Frontal cortex (tissue), 4 donors: ENCODE data around the gene MRPL34. TPM values are rescaled to one million over a fixed set of nuclear protein-coding genes. Genes with fewer than 3 reads are reported as not detected.

Source experiments
- DNase-seq, 2 donors: peaks; one replicate each; pipeline ENCODE4 v3.0.0; 2012; ENCODE audit warnings: low spot score in 2 of 2
- FAIRE-seq: peaks from 2 replicates; lab custom pipeline; 2012; peaks lifted over from hg19 to GRCh38; lab: Jason Lieb, UNC
- total RNA-seq: library from RNA; depleted of rRNA; stranded (reverse); fragments of >200 nt; gene quantifications from one replicate; pipeline ENCODE4 v1.2.3, GENCODE V29; 2014
- donor health status: control.
- donor health status: control.
- donor health status: control.

The MRPL34 gene
- total RNA-seq, 1 donor from 2014 or later, result 11.4 TPM

DNA sequence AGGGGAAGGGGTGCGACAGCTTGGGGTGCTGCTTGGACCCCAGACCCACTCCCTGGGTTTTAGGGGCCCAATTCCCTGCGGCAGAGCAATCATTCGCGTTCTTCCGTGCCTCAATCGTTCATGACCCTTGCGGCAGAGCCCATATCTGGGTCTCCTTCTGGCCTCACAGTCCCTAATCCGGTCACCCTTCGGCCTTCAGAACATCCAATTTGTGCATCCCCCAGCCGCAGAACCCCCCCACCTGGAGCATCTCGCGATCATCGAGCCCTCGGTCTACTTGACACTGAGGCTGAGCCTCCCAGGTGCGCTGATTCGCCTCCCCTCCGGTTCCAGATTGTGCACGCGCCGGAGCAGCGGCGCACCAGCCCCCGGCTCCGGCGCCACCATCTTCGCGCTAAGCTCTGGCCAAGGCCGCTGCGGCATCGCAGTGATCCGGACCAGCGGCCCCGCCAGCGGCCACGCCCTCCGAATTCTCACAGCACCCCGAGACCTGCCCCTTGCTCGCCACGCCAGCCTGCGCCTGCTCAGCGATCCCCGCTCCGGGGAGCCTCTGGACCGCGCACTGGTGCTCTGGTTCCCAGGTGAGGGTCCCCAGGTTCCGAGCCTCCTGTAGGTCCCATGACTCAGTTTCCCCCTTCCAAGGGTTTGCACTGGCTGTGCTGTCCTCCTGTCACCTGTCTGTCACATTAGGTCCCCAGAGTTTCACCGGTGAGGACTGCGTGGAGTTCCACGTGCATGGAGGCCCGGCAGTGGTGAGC lies 32.2 kb downstream of the MRPL34 start:
- DNase-seq, result no peak
- no peak for FAIRE-seq

DNA sequence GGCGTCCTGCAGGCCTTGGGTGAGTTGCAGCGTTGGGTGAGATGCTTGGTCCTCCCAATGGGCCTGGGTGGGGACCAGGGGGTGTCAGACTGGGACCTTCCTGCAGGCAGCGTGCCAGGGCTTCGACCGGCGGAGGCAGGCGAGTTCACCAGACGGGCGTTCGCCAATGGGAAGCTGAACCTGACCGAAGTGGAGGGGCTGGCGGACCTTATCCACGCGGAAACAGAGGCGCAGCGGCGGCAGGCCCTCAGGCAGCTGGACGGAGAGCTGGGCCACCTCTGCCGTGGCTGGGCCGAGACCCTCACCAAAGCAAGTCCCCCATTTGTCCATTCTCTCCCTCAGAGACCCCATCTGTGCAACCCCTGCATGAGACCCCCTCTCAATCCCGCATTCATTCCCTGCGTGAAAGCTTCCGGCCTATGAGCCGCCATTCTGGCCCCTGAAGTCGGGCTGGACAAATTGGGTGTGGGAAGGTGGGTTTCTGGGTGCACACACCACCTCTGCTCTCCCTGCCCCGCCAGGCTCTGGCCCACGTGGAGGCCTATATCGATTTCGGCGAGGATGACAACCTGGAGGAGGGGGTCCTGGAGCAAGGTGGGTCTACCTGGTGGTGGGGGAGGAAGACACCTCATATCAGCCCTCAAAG lies 32.9 kb downstream of the MRPL34 start:
- DNase-seq (no peak), FAIRE-seq (no peak)

DNA sequence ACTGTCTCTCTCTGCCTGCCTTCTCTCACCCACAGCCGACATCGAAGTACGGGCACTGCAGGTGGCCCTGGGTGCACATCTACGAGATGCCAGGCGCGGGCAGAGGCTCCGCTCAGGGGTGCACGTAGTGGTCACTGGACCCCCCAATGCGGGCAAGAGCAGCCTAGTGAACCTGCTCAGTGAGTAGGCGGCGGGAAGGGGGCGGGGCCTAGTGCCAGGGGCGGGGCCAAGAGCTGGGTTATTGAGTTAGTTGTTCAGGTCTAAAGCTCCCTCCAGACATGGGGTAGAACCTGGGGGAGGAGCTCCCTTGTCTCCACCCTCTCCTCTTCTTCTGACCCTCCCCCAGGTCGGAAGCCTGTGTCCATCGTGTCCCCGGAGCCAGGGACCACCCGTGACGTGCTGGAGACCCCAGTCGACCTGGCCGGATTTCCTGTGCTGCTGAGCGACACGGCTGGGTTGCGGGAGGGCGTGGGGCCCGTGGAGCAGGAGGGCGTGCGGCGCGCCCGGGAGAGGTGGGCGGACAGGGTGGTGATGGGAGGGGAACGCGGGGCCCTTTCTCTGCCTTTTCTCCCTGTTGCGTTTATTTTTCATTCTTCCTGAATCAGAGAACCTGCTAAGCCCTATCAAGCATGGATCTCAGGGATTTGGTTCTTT lies 33.5 kb downstream of the MRPL34 start:
- DNase-seq (no peak), FAIRE-seq (no peak)

DNA sequence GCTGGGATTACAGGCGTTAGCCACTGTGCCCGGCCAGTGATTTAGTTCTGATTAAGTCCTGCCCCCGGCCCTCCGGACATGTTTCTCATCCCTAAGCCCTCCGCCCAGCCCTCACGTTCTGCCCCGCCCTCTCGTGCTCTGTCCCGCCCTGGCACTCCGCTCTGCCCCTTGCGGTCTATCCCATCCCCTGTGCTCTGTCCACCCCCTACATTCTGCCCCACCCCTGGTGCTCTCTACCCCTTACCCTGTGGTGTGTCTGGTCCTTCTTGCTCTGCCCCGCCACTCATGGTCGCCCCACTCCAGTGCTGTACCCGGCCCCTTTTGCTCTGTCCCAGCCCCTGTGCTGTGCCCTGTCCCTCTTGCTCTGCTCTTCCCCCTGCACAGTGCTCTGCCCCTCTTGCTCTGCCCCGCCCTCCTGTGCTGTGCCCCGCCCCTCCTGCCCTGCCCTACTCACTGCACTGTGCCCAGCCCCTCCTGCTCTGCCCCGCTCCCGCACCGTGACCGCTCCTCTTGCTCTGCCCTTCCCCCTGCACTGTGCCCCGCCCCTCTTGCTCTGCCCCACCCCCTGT lies 34.7 kb downstream of the MRPL34 start:
- no peak for FAIRE-seq
- no peak for DNase-seq

DNA sequence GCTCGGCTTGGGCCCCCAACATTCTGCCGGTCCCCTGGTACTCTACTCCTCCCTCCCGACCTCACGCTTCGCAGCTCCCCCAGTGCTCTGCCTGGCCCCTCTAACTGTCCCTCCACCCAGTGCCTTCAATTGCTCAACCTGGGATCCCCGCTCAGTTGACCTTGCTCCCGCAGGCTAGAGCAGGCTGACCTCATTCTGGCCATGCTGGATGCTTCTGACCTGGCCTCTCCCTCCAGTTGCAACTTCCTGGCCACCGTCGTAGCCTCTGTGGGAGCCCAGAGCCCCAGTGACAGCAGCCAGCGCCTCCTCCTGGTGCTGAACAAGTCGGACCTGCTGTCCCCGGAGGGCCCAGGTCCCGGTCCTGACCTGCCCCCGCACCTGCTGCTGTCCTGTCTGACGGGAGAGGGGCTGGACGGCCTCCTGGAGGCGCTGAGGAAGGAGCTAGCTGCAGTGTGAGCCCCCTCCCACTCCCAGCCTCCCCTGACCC lies 35.2 kb downstream of the MRPL34 start:
- no peak for DNase-seq
- FAIRE-seq, result no peak

DNA sequence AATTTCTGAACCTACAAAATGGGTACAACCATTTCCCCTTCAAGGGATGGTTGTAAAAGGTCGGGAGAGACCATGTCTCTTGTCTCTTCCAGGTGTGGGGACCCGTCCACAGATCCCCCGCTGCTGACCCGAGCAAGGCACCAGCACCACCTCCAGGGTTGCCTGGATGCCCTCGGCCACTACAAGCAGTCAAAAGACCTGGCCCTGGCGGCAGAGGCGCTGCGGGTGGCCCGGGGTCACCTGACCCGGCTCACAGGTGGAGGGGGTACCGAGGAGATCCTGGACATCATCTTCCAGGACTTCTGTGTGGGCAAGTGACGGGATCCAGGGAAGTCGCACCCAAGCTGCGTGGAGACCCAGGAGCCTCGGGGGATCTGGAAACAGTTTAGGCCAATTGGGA lies 35.7 kb downstream of the MRPL34 start:
- no peak for DNase-seq
- FAIRE-seq, result no peak

DNA sequence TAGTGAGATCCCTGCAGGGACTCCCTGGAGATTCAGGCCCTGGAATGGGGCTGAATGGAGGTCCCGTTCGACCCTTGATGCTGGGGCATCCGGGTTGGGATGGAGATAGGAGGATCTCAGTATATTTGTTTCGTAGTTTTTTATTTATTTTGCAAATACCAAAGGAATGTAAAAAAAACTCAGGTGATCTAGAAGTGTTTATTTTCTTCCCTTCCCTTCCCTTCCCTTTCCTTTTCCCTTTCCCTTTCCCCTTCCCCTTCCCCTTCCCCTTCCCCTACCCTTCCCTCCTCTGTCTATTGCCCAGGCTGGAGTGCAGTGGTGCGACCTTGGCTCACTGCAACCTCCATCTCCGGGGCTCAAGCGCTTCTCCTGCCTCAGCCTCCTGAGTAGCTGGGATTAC lies 36.2 kb downstream of the MRPL34 start:
- DNase-seq (no peak), FAIRE-seq (no peak)

DNA sequence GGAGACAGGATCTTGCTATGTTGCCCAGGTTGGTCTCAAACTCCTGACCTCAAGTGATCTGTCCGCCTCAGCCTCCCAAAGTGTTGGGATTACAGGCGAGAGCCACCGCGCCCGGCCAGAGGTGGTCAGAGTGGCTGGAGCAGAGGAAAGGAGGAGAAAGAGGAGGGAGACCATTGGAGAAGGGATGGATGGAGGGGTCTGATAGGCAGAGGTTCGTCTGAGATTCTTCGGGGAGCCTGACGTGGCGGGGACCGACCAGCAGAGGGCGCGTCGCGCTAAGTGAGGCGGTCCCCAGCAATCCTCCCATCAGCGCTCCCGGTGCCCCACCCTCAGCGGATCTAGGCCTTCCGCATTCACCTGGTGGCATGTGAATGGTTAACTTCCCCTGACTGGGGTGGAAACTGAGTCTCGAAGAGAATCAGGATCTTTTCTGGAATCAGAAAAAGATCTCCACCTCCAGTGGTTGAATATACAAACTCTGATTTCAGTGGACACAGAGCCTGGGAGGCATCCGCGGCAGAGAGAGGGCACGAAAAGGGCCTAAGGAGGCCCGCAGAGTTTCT lies 40.5 kb downstream of the MRPL34 start:
- FAIRE-seq, result no peak
- DNase-seq, result peak; percentile 65 to 83

DNA sequence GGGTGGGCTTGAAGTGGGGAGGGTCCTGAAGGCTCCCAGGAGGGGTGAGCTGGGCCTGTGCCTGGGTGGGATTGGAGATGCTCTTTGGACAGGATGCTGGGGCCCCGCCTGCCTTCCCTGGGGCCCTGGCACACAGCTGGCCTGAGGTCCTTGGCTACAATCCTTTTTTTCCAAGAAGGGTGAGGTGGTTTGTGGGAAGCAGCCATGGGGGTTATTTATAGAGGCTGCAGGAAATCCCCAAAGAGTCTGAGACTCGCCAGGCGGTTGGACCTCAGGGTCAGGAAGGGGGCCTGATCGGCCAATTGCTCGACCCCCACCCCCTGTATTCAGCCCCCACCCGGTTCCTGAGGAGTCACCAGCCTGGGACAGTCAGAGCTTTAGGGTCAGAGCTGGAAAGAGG lies 41.7 kb downstream of the MRPL34 start:
- DNase-seq (no peak), FAIRE-seq (no peak)

DNA sequence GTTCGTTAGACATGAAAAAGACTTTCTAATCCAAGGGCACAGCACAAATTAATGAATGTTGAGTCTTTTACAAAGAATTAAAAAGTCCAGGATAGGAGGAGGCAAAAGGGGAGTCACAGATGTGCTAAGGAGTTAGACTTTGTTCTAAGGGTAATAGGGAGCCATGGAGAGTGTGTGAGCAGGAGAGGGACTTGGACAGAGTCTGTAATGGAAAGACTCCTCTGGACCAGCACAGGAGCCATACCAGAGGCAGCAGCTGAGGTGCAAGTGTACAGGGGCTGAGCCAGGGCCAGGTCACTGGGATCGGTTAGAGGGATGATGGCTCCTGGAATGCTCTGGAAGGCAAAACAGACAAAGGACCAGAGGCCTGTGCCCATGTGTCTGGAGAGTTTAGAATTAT lies 42.2 kb downstream of the MRPL34 start:
- DNase-seq, result no peak
- FAIRE-seq, result no peak

DNA sequence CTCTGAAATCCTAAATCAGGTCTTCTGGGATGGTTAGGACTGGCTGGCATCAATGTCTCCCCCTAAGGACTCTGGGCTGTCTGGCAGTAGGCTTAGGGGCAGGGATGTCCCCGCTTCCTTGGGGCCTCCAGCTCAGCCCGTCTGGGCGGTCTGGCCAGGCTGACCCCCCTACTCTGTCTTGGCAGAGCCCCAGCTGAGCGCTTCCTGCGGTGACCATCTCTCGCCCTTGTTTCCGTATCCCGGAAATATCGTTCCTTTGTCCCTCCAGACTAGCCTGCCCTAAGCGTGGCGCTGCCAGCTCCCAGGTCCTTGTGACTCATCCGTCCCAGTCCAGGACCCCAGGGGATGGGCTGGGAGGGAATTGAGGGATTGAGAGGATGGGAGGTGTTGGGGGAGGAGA lies 43.0 kb downstream of the MRPL34 start:
- FAIRE-seq (no peak), DNase-seq (no peak)

DNA sequence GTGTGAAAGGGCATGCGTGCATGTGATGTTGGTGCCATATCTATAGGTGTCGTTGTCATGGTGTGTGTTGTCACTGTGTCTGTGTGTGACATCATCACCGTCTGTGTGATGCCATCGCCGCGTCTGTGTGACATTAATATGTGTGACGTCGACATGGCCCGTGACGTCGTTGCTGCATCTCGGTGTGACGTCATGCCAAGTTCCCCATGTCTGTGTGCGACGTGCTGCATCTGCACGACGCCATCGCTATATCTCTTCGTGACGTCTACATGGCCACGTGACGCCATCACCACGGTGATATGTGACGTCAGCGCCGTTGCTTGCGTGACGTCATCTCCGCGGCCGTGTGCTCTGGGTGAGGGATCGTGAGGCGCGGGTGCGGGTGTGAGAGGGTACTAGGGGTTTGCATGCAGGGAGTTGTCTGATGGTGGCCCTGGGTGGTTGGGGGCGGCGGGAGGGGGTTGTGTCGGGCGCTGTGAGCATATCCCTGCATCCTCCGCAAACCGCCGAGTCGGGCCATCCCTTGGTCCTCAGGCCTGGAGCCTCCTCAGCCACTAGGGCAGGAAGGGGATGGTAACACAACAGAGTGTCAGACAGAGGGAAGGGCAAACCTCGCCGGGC lies 46.3 kb downstream of the MRPL34 start:
- DNase-seq (no peak), FAIRE-seq (no peak)

DNA sequence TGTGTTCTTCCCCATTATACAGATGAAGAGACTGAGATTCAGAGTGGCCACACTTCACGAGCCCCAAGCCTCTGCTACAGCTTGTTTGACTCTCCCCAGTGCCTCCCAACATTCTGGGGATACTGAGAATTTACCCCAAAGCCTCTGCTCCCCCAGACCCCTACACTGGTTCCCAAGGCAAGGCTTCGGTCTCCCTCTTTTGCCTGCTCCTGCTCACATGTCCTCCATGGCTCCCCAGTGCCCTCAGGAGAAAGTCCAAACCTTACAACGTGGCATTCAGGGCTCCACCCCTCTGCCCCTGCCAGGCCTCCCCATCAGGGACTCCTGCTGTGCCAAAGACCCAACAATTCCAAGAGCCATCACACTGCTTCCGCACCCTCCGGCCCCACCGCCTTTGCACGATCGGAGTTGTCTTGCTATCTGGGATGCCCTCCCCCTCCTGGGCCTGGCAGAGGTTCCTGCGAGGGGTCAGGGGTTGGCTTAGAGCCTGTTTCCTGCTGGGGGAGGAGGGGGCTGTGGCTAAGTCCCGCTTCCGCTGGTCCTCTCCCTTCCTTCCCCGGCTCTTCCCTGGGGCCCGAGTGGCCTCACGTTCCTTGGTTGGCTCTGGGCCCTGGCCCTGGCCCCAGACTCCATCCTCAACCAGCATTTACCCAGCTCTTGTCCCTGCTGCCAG lies 47.1 kb downstream of the MRPL34 start:
- FAIRE-seq (no peak), DNase-seq (no peak)

DNA sequence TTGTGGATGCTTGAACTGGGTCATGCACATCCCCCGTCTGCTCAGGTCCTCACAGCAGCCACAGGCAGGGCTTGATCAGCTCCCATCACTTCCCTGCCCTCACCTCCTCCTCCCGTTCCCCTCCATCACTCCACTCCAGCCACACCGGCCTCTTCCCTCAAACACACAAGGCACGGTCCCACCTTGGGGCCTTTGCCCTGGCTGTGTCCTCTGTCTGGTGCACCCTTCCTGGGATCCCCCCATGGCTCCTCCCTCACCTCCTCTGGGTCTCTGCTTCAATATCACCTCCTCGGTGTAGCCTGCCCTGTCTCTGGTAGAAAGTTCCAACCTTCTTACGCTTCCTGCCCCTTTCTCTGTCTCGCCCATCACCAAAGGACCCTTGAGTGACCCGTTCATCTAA lies 47.7 kb downstream of the MRPL34 start:
- FAIRE-seq (no peak), DNase-seq (no peak)

Other genes with a start within 250 kb of the MRPL34 start
- 2.0 TPM for gene HAUS8, start 230.4 kb upstream of the MRPL34 start, total RNA-seq
- 21.2 TPM for gene MYO9B, start 230.1 kb upstream of the MRPL34 start, total RNA-seq
- 15.1 TPM for gene USE1, start 90.5 kb upstream of the MRPL34 start, total RNA-seq
- 0.82 TPM for gene OCEL1, start 79.6 kb upstream of the MRPL34 start, total RNA-seq
- gene NR2F6, start 60.0 kb upstream of the MRPL34 start, total RNA-seq, result 9.8 TPM
- gene USHBP1, start 41.1 kb upstream of the MRPL34 start, total RNA-seq, result 0.82 TPM
- gene BABAM1, start 38.4 kb upstream of the MRPL34 start, total RNA-seq, result 66.9 TPM
- gene ANKLE1, start 24.0 kb upstream of the MRPL34 start, total RNA-seq, result 0.82 TPM
- 20.4 TPM for gene ABHD8, start 2.4 kb upstream of the MRPL34 start, total RNA-seq
- gene DDA1, start 3.7 kb downstream of the MRPL34 start, total RNA-seq, result 10.2 TPM
- gene ANO8, start 29.0 kb downstream of the MRPL34 start, total RNA-seq, result 20.0 TPM
- gene GTPBP3, start 31.7 kb downstream of the MRPL34 start, total RNA-seq, result 11.8 TPM
- gene PLVAP, start 71.5 kb downstream of the MRPL34 start, total RNA-seq, result under 0.01 TPM
- gene CCDC194, start 88.3 kb downstream of the MRPL34 start, total RNA-seq, result not detected
- gene BST2, start 99.8 kb downstream of the MRPL34 start, total RNA-seq, result 1.6 TPM
- gene MVB12A, start 114.2 kb downstream of the MRPL34 start, total RNA-seq, result 17.5 TPM
- gene TMEM221, start 142.8 kb downstream of the MRPL34 start, total RNA-seq, result 0.82 TPM
- not detected for gene NXNL1, start 155.1 kb downstream of the MRPL34 start, total RNA-seq
- gene SLC27A1, start 164.7 kb downstream of the MRPL34 start, total RNA-seq, result 10.2 TPM
- gene PGLS, start 205.8 kb downstream of the MRPL34 start, total RNA-seq, result 38.3 TPM
- gene COLGALT1, start 249.8 kb downstream of the MRPL34 start, total RNA-seq, result 17.1 TPM